ENCODE measurements around the gene ANXA7. TPM values are rescaled to one million over a fixed set of nuclear protein-coding genes. Genes with fewer than 3 reads are reported as not detected.

Gene ANXA7
- polyA plus RNA-seq, 3 donors = 84.6 to 199 (median 173) TPM

GRCh38 chr10:73357166-73357565, 56.7 kb downstream of the ANXA7 start:
- TF ChIP-seq CTCF (IDR thresholded peaks at IDR 0.05) = no peak
- H3K27me3 Mint-ChIP-seq (ENCODE audit: low read depth in 3 of 3) = peaks cover 10 to 19% (median 16%) of the 10 kb centered on the region in 3 donors
- no CpG with 5 or more reads among the region's 4 CpGs for WGBS (ENCODE audit: insufficient coverage)
- H3K4me3 Mint-ChIP-seq = peak overlapping the region in 1 of 2 donors; percentile 99
- intact Hi-C loops (cut with micrococcal nuclease) = loop anchor here in 1 of 2 donors (10.0 kb wide), 1 partner anchor 112 kb away; the partner anchor contains the start of gene DNAJC9
- H3K9me3 ChIP-seq (replicated peaks in 1 of 2; ENCODE audit: control insufficient read depth in 1 of 2, insufficient read depth in 1 of 2, low read length in 2 of 2) = no peaks in the 10 kb centered on the region
- no peaks in the 10 kb centered on the region for H3K36me3 Mint-ChIP-seq
- H3K4me3 ChIP-seq (replicated peaks in 1 of 3; ENCODE audit: low read depth in 2 of 3, low read length in 3 of 3) = no peak overlapping the region
- H3K9me3 Mint-ChIP-seq = no peaks in the 10 kb centered on the region
- no peaks in the 10 kb centered on the region for H3K79me2 ChIP-seq (ENCODE audit: insufficient read depth, low read length)
- H3K27me3 ChIP-seq (ENCODE audit: control insufficient read depth in 2 of 2, insufficient read depth in 2 of 2, low read length in 2 of 2) = peaks cover 2 to 5% of the 10 kb centered on the region in 2 donors
- no peak for DNase-seq
- H2AFZ ChIP-seq (ENCODE audit: insufficient read depth, low read depth, low read length, poor library complexity, severe bottlenecking) = peak overlapping the region; percentile 96
- H3K4me2 ChIP-seq (replicated peaks; ENCODE audit: extremely low read depth, low read length, poor library complexity, severe bottlenecking) = no peak overlapping the region
- H3K27ac Mint-ChIP-seq = no peak overlapping the region
- H3K4me1 ChIP-seq (ENCODE audit: control insufficient read depth in 1 of 2, insufficient read depth in 2 of 2, low read length in 2 of 2) = peaks cover 11 to 14% of the 10 kb centered on the region in 2 donors
- H3K36me3 ChIP-seq (replicated peaks in 1 of 2; ENCODE audit: control insufficient read depth in 1 of 2, insufficient read depth in 2 of 2, low read length in 2 of 2) = no peaks in the 10 kb centered on the region
- H4K20me1 ChIP-seq (ENCODE audit: insufficient read depth, low read length) = no peaks in the 10 kb centered on the region
- H3K4me1 Mint-ChIP-seq = peaks cover 18% of the 10 kb centered on the region
- no peak overlapping the region for H3K9ac ChIP-seq (ENCODE audit: insufficient read depth, low read length, poor library complexity, severe bottlenecking)
- no peak overlapping the region for H3K27ac ChIP-seq (ENCODE audit: low read depth in 1 of 2, low read length in 2 of 2)

GRCh38 chr10:73344269-73344668, 69.6 kb downstream of the ANXA7 start:
- no peak overlapping the region for H3K4me3 Mint-ChIP-seq

More at GRCh38 chr10:73344269-73344668, 69.6 kb downstream of the ANXA7 start:
- H3K27me3 ChIP-seq (ENCODE audit: control insufficient read depth in 2 of 2, insufficient read depth in 2 of 2, low read length in 2 of 2) = no peaks in the 10 kb centered on the region
- intact Hi-C loops (cut with micrococcal nuclease) = no loop called here
- WGBS (ENCODE audit: insufficient coverage) = no CpG with 5 or more reads among the region's 1 CpG
- H3K4me3 ChIP-seq (replicated peaks in 1 of 3; ENCODE audit: low read depth in 2 of 3, low read length in 3 of 3) = no peak overlapping the region
- peaks cover 0 to 15% of the 10 kb centered on the region in 2 donors for H3K9me3 ChIP-seq (replicated peaks in 1 of 2; ENCODE audit: control insufficient read depth in 1 of 2, insufficient read depth in 1 of 2, low read length in 2 of 2)
- Mint-ChIP-seq H3K27ac (no peak overlapping the region), H3K9me3 (peaks cover 3 to 9% (median 7%) of the 10 kb centered on the region in 7 donors), H3K27me3 (ENCODE audit: low read depth in 3 of 3) (peaks cover 2 to 5% (median 4%) of the 10 kb centered on the region in 3 donors), H3K36me3 (peaks cover 0 to 2% of the 10 kb centered on the region in 2 donors), H3K4me1 (no peaks in the 10 kb centered on the region)
- H3K4me2 ChIP-seq (replicated peaks; ENCODE audit: extremely low read depth, low read length, poor library complexity, severe bottlenecking) = no peak overlapping the region
- DNase-seq = no peak
- no peaks in the 10 kb centered on the region for H3K36me3 ChIP-seq (replicated peaks in 1 of 2; ENCODE audit: control insufficient read depth in 1 of 2, insufficient read depth in 2 of 2, low read length in 2 of 2)
- H3K79me2 ChIP-seq (ENCODE audit: insufficient read depth, low read length) = no peaks in the 10 kb centered on the region
- no peak for TF ChIP-seq CTCF (IDR thresholded peaks at IDR 0.05)
- H2AFZ ChIP-seq (ENCODE audit: insufficient read depth, low read depth, low read length, poor library complexity, severe bottlenecking) = no peak overlapping the region
- H4K20me1 ChIP-seq (ENCODE audit: insufficient read depth, low read length) = no peaks in the 10 kb centered on the region
- no peaks in the 10 kb centered on the region for H3K4me1 ChIP-seq (ENCODE audit: control insufficient read depth in 1 of 2, insufficient read depth in 2 of 2, low read length in 2 of 2)
- H3K27ac ChIP-seq (ENCODE audit: low read depth in 1 of 2, low read length in 2 of 2) = no peak overlapping the region
- no peak overlapping the region for H3K9ac ChIP-seq (ENCODE audit: insufficient read depth, low read length, poor library complexity, severe bottlenecking)

Data from CD14-positive monocyte (primary cell).